SK-N-SH (cell line): ENCODE data around the gene SEC11A.
A peak's percentile ranks its signal among the peaks of the same experiment; 100 is the strongest.

ENCODE experiments used
- CTCF ChIP-seq: fragments of 200-600 bp; sonication (generic); IDR thresholded peaks from 2 replicates; pipeline ENCODE4 v1.6.1; 2017; ENCODE audit warnings: antibody characterized with exemption, mild to moderate bottlenecking, moderate library complexity
- EP300 ChIP-seq, 2 experiments: IDR thresholded peaks; 2 replicates each; pipeline versions ENCODE4 v1.4.0 to v1.6.1; 2012; ENCODE audit warnings: borderline replicate concordance in 1 of 2, low read depth in 1 of 2, low read length in 1 of 2
- FOSL2 ChIP-seq: IDR thresholded peaks from 2 replicates; pipeline ENCODE4 v1.4.0; 2012; ENCODE audit warnings: low read depth, mild to moderate bottlenecking, moderate library complexity, borderline replicate concordance
- FOXM1 ChIP-seq: IDR thresholded peaks from 2 replicates; pipeline ENCODE4 v1.4.0; 2012; ENCODE audit warnings: low read depth, mild to moderate bottlenecking
- GATA2 ChIP-seq: sonication (generic); formaldehyde crosslinking; IDR thresholded peaks from 2 replicates; pipeline ENCODE4 v1.5.0; 2020; ENCODE audit warnings: mild to moderate bottlenecking, missing genetic modification reagents
- MAX ChIP-seq: IDR thresholded peaks from 2 replicates; pipeline ENCODE4 v1.4.0; 2012; ENCODE audit warnings: low read depth
- MXI1 ChIP-seq: IDR thresholded peaks from 2 replicates; pipeline ENCODE4 v1.6.1; 2012; ENCODE audit warnings: mild to moderate bottlenecking, low read depth, low read length, improper control_type of control experiment
- POLR2AphosphoS5 ChIP-seq: IDR thresholded peaks from 2 replicates; pipeline ENCODE4 v1.6.1; 2012; ENCODE audit warnings: low read depth, low read length
- REST ChIP-seq: IDR thresholded peaks from 2 replicates; pipeline ENCODE4 v1.6.1; 2012; ENCODE audit warnings: mild to moderate bottlenecking, low read depth, low read length, moderate library complexity
- RFX5 ChIP-seq: IDR thresholded peaks from 2 replicates; pipeline ENCODE4 v1.6.1; 2012; ENCODE audit warnings: mild to moderate bottlenecking, improper control_type of control experiment, low read length
- TCF12 ChIP-seq: IDR thresholded peaks from 2 replicates; pipeline ENCODE4 v1.4.0; 2012
- TEAD4 ChIP-seq: IDR thresholded peaks from 2 replicates; pipeline ENCODE4 v1.4.0; 2012; ENCODE audit warnings: mild to moderate bottlenecking, borderline replicate concordance; ENCODE audit not compliant: insufficient read depth
- USF2 ChIP-seq: fragments of 150-350 bp; IDR thresholded peaks from 2 replicates; pipeline ENCODE4 v1.6.1; 2017; ENCODE audit warnings: antibody characterized with exemption, low read length, low read depth, borderline replicate concordance
- YY1 ChIP-seq: IDR thresholded peaks from 2 replicates; pipeline ENCODE4 v1.4.0; 2012; ENCODE audit warnings: low read depth, mild to moderate bottlenecking

- TF ChIP-seq POLR2AphosphoS5 (no peak), CTCF (no peak), EP300 (IDR thresholded peaks at IDR 0.05; ENCODE audit: borderline replicate concordance in 1 of 2, low read depth in 1 of 2, low read length in 1 of 2) (no peak), FOSL2 (no peak), USF2 (no peak), MAX (0 out of 2 replicates have a peak, but pooled peaks have one; percentile 36), REST (no peak), RFX5 (no peak), FOXM1 (no peak), TCF12 (no peak), MXI1 (no peak), YY1 (0 out of 2 replicates have a peak, but pooled peaks have one; percentile 34), GATA2 (no peak), TEAD4 (no peak)
Observed at GRCh38 chr15:84747416-84748273, 31.7 kb upstream of the SEC11A start.
